ENCODE data around the gene RNASE2. TPM values are rescaled to one million over a fixed set of nuclear protein-coding genes. Genes with fewer than 3 reads are reported as not detected.
"Not testable (repeated sequence)": the region's sequence is repeated elsewhere in the genome, so short reads cannot be mapped to it uniquely, and the experiment has no call there.

RNASE2 gene
- total RNA-seq (not detected), polyA plus RNA-seq (1 to 10 TPM in 2 of 3 donors, under 1 TPM in 1; 1.00 to 1.3 (median 1.2) TPM)
- long read RNA-seq, donor 1, result 0 reads
- long read RNA-seq, donor 2, partial matches to known transcripts, result 0 of 1 reads
- long read RNA-seq, donor 2, other reads (novel, unspliced or antisense), result 0 of 1 reads
- long read RNA-seq, donor 3, result 0 reads
- long read RNA-seq, donor 4, result 0 reads
- long read RNA-seq, donor 5, result 0 reads
- long read RNA-seq, donor 6, result 0 reads
- long read RNA-seq, donor 7, result 0 reads
- long read RNA-seq, donor 8, result 0 reads
- long read RNA-seq, donor 9, result 0 reads
- long read RNA-seq, donor 10, result 0 reads

DNA sequence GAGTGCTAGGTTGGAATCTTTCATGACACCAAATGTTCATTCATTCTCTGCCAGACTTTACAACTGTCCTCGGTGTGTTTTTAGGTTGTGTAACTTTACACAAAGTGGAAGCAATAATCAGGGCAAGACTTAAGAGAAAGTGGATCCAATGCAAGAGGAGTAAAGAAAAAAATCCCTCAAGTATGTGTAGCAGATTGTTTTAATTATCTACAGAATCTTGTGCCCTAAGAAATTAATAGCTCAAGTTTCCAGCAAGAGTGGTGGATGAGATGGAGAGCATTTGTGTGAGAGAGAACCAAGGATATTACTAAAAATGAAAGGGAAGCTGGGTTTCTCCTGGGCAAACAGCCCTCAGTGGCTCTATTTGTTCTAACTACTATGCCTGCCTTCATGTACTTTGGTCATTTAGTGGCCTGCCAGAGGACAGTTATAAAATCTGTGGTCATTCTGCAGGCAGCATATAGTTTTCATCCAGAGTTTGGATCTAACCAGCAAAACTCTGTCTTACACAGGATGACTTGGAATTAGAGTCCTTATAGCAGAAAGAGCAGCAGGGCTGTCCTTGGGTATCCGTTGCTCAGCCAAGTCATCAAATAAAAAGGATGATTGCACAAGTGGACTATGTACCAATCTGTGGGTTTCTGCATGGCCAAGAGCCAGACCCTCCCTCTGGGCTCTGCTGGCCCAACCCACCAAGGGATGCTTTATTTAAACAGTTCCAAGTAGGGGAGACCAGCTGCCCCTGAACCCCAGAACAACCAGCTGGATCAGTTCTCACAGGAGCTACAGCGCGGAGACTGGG, at the start of gene RNASE2:
RNASE2 (plus strand) TSS at position 752 of the 802 bp plus-strand sequence. CDS start 285 bp downstream, outside the sequence.
- H3K4me3 ChIP-seq; DNase-seq; H3K4me1 ChIP-seq; H3K9me3 ChIP-seq; H3K36me3 ChIP-seq; intact Hi-C loops (cut with DNase I; ENCODE audit: low total_unique reads): not testable (repeated sequence)
- WGBS, 5 donors, result 52 to 67% (median 61%) methylated on average over 4 of the region's 4 CpGs
- Histone ChIP-seq H3K27ac (peak within 1 kb of the TSS in 1 of 5 donors; percentile 25), H3K27me3 (peaks cover 0 to 12% (median 0%) of the 10 kb centered on the region in 3 donors)

DNA sequence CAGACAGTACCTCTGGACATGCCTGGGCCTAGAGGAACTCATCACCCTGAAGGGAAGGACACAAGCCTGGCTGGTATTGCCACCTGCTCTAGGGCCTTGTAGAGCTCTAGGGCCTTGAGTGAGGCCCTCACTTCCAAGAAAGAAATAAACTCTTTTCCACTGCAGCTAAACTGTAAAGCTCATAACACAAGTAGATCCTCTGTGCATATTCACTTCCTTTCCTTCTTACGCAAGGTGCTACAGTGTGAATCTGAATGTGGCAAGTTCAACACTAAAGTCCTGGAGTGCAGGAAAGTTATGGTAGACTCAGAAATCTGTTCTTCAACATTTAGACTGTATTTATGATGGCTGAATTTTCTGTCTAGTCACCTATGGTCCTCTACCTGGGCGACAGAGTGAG, 49.6 kb upstream of the RNASE2 start:
- Histone ChIP-seq H3K9me3 (no peaks in the 10 kb centered on the region), H3K4me3 (no peak overlapping the region), H3K4me1 (no peaks in the 10 kb centered on the region), H3K27me3 (no peaks in the 10 kb centered on the region), H3K36me3 (no peaks in the 10 kb centered on the region), H3K27ac (no peak overlapping the region)
- TF ChIP-seq POLR2AphosphoS5 (IDR thresholded peaks at IDR 0.05), result no peak
- no peak for TF ChIP-seq POLR2A (IDR thresholded peaks at IDR 0.05)
- TF ChIP-seq EP300 (IDR thresholded peaks at IDR 0.05), result no peak
- TF ChIP-seq, protein P1, sequence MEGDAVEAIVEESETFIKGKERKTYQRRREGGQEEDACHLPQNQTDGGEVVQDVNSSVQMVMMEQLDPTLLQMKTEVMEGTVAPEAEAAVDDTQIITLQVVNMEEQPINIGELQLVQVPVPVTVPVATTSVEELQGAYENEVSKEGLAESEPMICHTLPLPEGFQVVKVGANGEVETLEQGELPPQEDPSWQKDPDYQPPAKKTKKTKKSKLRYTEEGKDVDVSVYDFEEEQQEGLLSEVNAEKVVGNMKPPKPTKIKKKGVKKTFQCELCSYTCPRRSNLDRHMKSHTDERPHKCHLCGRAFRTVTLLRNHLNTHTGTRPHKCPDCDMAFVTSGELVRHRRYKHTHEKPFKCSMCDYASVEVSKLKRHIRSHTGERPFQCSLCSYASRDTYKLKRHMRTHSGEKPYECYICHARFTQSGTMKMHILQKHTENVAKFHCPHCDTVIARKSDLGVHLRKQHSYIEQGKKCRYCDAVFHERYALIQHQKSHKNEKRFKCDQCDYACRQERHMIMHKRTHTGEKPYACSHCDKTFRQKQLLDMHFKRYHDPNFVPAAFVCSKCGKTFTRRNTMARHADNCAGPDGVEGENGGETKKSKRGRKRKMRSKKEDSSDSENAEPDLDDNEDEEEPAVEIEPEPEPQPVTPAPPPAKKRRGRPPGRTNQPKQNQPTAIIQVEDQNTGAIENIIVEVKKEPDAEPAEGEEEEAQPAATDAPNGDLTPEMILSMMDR (IDR thresholded peaks at IDR 0.05), result no peak
- 75 to 89% (median 77%) methylated on average over 2 of the region's 2 CpGs for WGBS, 5 donors
- DNase-seq, result no peak
- intact Hi-C loops (cut with DNase I; ENCODE audit: low total_unique reads), result no loop called here

DNA sequence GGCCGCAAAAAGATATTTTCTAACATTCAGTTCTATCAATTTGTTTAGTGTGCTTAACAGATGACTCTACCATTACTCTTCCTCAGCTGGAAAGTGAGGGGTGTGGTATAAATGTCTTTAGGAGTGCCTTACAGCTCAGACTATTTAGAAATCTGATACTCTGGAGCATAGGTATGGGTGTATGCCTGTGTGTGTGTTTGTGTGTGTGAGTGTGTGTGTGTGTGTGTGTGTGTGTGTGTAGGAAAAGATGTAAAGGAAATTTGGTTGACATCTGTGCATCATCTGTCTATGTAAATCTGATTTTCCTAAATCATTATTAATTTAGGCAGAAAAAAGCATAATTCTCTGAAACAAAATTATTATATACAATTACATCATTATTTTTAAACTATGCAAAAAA, 48.1 kb upstream of the RNASE2 start:
- H3K4me3 ChIP-seq, result no peak overlapping the region
- TF ChIP-seq POLR2A (IDR thresholded peaks at IDR 0.05), result no peak
- TF ChIP-seq, protein P1 (IDR thresholded peaks at IDR 0.05), result no peak
- TF ChIP-seq POLR2AphosphoS5 (IDR thresholded peaks at IDR 0.05), result no peak
- no peak for TF ChIP-seq EP300 (IDR thresholded peaks at IDR 0.05)
- intact Hi-C loops (cut with DNase I; ENCODE audit: low total_unique reads), result no loop called here
- H3K4me1 ChIP-seq, result no peaks in the 10 kb centered on the region
- no peaks in the 10 kb centered on the region for H3K27me3 ChIP-seq
- H3K9me3 ChIP-seq, result no peaks in the 10 kb centered on the region
- H3K27ac ChIP-seq, result no peak overlapping the region
- DNase-seq, result no peak
- 74 to 92% (median 81%) methylated on average over 1 of the region's 1 CpG for WGBS, 5 donors
- no peaks in the 10 kb centered on the region for H3K36me3 ChIP-seq

DNA sequence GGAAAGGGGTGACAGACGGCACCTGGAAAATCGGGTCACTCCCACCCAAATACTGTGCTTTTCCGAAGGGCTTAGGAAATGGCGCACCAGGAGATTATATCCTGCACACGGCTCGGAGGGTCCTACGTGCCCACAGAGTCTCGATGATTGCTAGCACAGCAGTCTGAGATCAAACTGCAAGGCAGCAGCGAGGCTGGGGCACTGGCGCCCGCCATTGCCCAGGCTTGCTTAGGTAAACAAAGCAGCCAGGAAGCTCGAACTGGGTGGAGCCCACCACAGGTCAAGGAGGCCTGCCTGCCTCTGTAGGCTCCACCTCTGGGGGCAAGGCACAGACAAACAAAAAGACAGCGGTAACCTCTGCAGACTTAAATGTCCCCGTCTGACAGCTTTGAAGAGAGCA, 44.5 kb upstream of the RNASE2 start:
- H3K36me3 ChIP-seq; H3K27ac ChIP-seq; intact Hi-C loops (cut with DNase I; ENCODE audit: low total_unique reads); H3K9me3 ChIP-seq; H3K4me3 ChIP-seq; H3K27me3 ChIP-seq; DNase-seq; H3K4me1 ChIP-seq: not testable (repeated sequence)
- WGBS, 5 donors, result 61 to 87% (median 76%) methylated on average over 3 to 14 of the region's 14 CpGs

DNA sequence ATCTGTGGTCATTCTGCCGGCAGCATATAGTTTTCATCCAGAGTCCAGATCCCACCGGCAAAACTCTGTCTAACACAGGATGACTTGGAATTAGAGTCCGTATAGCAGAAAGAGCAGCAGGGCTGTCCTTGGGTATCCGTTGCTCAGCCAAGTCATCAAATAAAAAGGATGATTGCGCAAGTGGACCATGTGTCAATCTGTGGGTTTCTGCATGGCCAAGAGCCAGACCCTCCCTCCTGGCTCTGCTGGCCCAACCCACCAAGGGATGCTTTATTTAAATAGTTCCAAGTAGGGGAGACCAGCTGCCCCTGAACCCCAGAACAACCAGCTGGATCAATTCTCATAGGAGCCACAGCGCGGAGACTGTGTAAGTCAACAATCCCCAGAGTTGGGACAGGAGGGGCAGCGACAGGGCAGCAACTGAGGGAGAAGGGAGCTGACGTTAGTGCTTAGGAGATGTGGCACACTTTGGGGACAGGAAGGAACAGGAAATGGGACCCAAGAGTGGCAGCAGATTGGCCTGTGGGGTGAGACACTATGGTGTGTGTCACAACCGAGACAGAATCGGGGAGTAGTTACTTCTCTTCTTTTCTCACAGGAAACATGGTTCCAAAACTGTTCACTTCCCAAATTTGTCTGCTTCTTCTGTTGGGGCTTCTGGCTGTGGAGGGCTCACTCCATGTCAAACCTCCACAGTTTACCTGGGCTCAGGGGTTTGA, 36.1 kb upstream of the RNASE2 start:
- H3K27ac ChIP-seq; H3K9me3 ChIP-seq; H3K4me1 ChIP-seq; H3K4me3 ChIP-seq; intact Hi-C loops (cut with DNase I; ENCODE audit: low total_unique reads); H3K36me3 ChIP-seq; DNase-seq: not testable (repeated sequence)
- H3K27me3 ChIP-seq, result peaks cover 0 to 17% (median 0%) of the 10 kb centered on the region in 3 donors
- WGBS, 5 donors, result 69 to 74% (median 74%) methylated on average over 11 of the region's 11 CpGs

DNA sequence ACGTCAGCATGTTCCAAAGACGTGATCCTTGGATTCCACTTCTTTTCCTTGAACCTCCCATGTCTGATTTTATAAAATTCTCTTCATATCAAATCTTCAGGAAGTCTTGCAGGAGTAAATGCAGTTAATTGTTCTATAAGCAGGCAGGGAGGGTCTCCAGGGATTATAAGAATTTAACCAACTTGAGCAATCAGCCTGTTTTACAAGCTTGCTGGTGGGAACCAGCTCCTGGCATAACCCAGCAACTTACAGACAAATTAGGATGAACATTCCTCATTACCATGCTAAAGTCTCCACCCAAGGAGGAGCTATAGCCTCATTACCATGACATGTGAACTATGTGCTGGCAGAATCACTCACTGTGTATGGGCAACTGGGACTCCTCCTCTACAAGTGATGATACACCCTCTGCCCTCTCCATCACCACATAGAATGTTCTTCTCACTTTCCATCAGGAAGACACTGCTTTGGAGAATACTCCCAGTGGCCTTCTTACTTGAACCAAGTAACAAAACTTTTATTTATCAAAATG, 31.5 kb upstream of the RNASE2 start:
- 20 to 58% (median 32%) methylated on average over 2 of the region's 2 CpGs for WGBS, 5 donors
- H3K27ac ChIP-seq; intact Hi-C loops (cut with DNase I; ENCODE audit: low total_unique reads); H3K36me3 ChIP-seq; H3K4me3 ChIP-seq; DNase-seq; H3K4me1 ChIP-seq: not testable (repeated sequence)
- H3K27me3 ChIP-seq, result peaks cover 0 to 17% (median 0%) of the 10 kb centered on the region in 3 donors
- peaks cover 0 to 12% (median 11%) of the 10 kb centered on the region in 4 donors for H3K9me3 ChIP-seq

Data from stomach (tissue), 19 donors.